ENCODE results near the gene RHOBTB1. TPM values are rescaled to one million over a fixed set of nuclear protein-coding genes. Genes with fewer than 3 reads are reported as not detected.

RHOBTB1 gene
- total and polyA plus RNA-seq, 2 donors from 2014 or later: 14.6 to 34.5 TPM

DNA sequence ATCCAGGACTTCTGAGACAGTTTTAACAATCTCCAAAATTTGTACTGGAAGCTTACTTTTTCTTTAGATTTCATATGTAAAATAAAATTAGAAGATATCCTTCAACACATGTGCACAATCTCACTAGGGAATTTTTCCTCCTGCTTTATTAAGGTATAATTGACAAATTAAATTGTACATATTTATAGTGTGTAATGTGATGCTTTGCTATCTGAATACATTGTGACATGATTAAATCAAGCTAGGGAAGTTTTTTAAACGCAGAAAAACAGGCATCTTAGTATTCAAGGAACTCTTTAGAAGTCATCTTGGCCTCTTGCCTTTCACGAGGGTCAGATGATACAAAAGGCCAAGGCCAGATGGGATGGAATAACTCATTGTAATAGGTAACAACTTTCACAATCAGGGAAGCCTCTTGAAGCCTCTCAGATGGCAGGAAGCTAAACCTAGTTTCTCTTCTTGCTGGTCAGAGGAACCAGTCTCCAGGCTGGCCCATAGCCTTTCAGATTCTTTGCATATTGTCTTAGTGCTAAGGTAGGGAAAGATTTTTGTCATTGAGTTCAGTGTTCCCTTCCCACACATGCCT lies 78.7 kb downstream of the RHOBTB1 start:
- DNase-seq (no peak), FAIRE-seq (no peak)
- H3K4me1 ChIP-seq (ENCODE audit: control insufficient read depth in 2 of 3, insufficient read depth in 2 of 3, low read depth in 1 of 3, low read length in 3 of 3): no peaks in the 10 kb centered on the region
- H3K9me3 ChIP-seq (ENCODE audit: control insufficient read depth in 2 of 3, insufficient read depth in 1 of 3, low read length in 3 of 3): no peaks in the 10 kb centered on the region
- no peak overlapping the region for H3K4me3 ChIP-seq (ENCODE audit: low read length in 3 of 3)
- TF ChIP-seq, protein P1, sequence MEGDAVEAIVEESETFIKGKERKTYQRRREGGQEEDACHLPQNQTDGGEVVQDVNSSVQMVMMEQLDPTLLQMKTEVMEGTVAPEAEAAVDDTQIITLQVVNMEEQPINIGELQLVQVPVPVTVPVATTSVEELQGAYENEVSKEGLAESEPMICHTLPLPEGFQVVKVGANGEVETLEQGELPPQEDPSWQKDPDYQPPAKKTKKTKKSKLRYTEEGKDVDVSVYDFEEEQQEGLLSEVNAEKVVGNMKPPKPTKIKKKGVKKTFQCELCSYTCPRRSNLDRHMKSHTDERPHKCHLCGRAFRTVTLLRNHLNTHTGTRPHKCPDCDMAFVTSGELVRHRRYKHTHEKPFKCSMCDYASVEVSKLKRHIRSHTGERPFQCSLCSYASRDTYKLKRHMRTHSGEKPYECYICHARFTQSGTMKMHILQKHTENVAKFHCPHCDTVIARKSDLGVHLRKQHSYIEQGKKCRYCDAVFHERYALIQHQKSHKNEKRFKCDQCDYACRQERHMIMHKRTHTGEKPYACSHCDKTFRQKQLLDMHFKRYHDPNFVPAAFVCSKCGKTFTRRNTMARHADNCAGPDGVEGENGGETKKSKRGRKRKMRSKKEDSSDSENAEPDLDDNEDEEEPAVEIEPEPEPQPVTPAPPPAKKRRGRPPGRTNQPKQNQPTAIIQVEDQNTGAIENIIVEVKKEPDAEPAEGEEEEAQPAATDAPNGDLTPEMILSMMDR (IDR thresholded peaks at IDR 0.05; ENCODE audit: borderline replicate concordance, extremely low read depth, insufficient read depth): no peak
- no peak overlapping the region for H3K9ac ChIP-seq (ENCODE audit: low read length in 3 of 3)
- no peaks in the 10 kb centered on the region for H3K27me3 ChIP-seq (ENCODE audit: control insufficient read depth, insufficient read depth, low read length)
- H3K36me3 ChIP-seq (ENCODE audit: control insufficient read depth in 2 of 3, insufficient read depth in 3 of 3, low read length in 3 of 3): peaks cover 0 to 4% (median 2%) of the 10 kb centered on the region in 3 donors
- H3K27ac ChIP-seq (ENCODE audit: low read depth in 2 of 2, low read length in 2 of 2): no peak overlapping the region
- intact Hi-C loops (cut with DNase I): no loop called here

DNA sequence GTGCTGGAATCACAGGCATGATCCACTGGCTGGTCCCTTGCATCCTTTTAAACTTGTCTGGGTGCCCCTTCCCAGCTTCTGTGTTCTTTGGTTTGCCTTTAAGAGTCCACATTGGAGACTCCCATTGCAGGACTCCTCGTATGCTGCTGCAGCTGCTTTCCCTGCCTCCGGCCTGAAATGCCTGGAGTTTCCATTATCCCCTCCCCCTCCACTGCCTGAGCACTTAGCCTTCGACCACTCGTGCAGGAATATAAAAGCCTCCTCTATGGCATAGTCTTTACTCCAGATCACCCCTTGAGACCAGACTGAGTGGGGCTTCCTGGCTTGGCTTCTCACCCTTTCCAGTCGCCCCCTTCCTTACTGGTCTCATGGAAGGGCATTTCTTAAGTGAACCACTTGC lies 80.2 kb downstream of the RHOBTB1 start:
- Histone ChIP-seq H3K9me3 (ENCODE audit: control insufficient read depth in 2 of 3, insufficient read depth in 1 of 3, low read length in 3 of 3) (no peaks in the 10 kb centered on the region), H3K36me3 (ENCODE audit: control insufficient read depth in 2 of 3, insufficient read depth in 3 of 3, low read length in 3 of 3) (no peaks in the 10 kb centered on the region), H3K27ac (ENCODE audit: low read depth in 2 of 2, low read length in 2 of 2) (no peak overlapping the region), H3K9ac (ENCODE audit: low read length in 3 of 3) (no peak overlapping the region), H3K27me3 (ENCODE audit: control insufficient read depth, insufficient read depth, low read length) (no peaks in the 10 kb centered on the region), H3K4me1 (ENCODE audit: control insufficient read depth in 2 of 3, insufficient read depth in 2 of 3, low read depth in 1 of 3, low read length in 3 of 3) (no peaks in the 10 kb centered on the region), H3K4me3 (ENCODE audit: low read length in 3 of 3) (no peak overlapping the region)
- FAIRE-seq (no peak), DNase-seq (no peak)
- intact Hi-C loops (cut with DNase I): no loop called here
- TF ChIP-seq, protein P1 (IDR thresholded peaks at IDR 0.05; ENCODE audit: borderline replicate concordance, extremely low read depth, insufficient read depth): no peak

DNA sequence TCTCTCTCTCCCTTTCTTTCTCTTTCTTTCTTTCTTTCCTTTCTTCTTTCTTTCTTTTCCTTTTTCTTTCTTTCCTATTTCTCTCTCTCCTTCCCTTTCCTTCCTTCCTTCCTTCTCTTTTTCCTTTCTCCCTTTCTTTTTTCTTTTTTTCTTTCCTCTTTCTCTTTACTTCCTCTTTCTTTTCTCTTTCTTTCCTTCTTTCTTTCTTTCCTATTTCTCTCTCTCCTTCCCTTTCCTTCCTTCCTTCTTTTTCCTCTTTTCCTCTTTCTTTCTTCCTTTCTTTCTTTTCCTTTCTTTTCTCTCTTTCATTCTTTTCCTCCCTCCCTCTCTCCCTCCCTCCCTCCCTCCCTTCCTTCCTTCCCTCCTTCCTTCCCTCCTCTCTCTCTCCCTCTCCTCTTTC lies 81.5 kb downstream of the RHOBTB1 start:
- FAIRE-seq: no peak
- TF ChIP-seq, protein P1 (IDR thresholded peaks at IDR 0.05; ENCODE audit: borderline replicate concordance, extremely low read depth, insufficient read depth): no peak
- Histone ChIP-seq H3K36me3 (ENCODE audit: control insufficient read depth in 2 of 3, insufficient read depth in 3 of 3, low read length in 3 of 3) (no peaks in the 10 kb centered on the region), H3K4me1 (ENCODE audit: control insufficient read depth in 2 of 3, insufficient read depth in 2 of 3, low read depth in 1 of 3, low read length in 3 of 3) (no peaks in the 10 kb centered on the region), H3K9ac (ENCODE audit: low read length in 3 of 3) (no peak overlapping the region), H3K27me3 (ENCODE audit: control insufficient read depth, insufficient read depth, low read length) (no peaks in the 10 kb centered on the region), H3K4me3 (ENCODE audit: low read length in 3 of 3) (no peak overlapping the region), H3K9me3 (ENCODE audit: control insufficient read depth in 2 of 3, insufficient read depth in 1 of 3, low read length in 3 of 3) (no peaks in the 10 kb centered on the region), H3K27ac (ENCODE audit: low read depth in 2 of 2, low read length in 2 of 2) (no peak overlapping the region)
- no peak for DNase-seq
- intact Hi-C loops (cut with DNase I): no loop called here

DNA sequence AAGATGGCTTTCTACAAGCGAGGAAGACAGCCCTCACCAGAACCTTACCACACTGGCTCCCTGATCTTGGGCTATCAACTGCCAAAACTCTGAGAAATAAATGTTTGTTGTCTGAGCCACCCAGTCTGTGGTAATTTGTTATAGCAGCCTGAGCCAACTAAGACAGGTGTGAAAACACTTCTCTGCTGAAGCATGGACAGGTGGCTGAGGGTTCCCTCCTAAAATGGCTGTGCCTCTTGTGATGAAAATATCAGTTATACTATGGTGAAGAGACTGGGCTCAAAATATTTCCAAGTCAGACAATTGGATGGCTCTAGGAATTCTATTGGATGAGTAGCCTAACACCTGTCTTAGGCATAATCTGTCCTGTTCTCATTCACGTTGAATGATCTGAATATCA lies 87.6 kb downstream of the RHOBTB1 start:
- no peaks in the 10 kb centered on the region for H3K27me3 ChIP-seq (ENCODE audit: control insufficient read depth, insufficient read depth, low read length)
- no peaks in the 10 kb centered on the region for H3K9me3 ChIP-seq (ENCODE audit: control insufficient read depth in 2 of 3, insufficient read depth in 1 of 3, low read length in 3 of 3)
- TF ChIP-seq, protein P1 (IDR thresholded peaks at IDR 0.05; ENCODE audit: borderline replicate concordance, extremely low read depth, insufficient read depth): no peak
- H3K9ac ChIP-seq (ENCODE audit: low read length in 3 of 3): no peak overlapping the region
- no peak for DNase-seq
- no peak overlapping the region for H3K4me3 ChIP-seq (ENCODE audit: low read length in 3 of 3)
- no peak overlapping the region for H3K27ac ChIP-seq (ENCODE audit: low read depth in 2 of 2, low read length in 2 of 2)
- FAIRE-seq: no peak
- H3K4me1 ChIP-seq (ENCODE audit: control insufficient read depth in 2 of 3, insufficient read depth in 2 of 3, low read depth in 1 of 3, low read length in 3 of 3): peaks cover 0 to 6% (median 0%) of the 10 kb centered on the region in 3 donors
- intact Hi-C loops (cut with DNase I): no loop called here
- H3K36me3 ChIP-seq (ENCODE audit: control insufficient read depth in 2 of 3, insufficient read depth in 3 of 3, low read length in 3 of 3): no peaks in the 10 kb centered on the region

Data from kidney (tissue), 14 donors.